Activated gamma-delta T cell treated with Interleukin-2 at 50 U/mL for 16 hours (primary cell): ENCODE data around the gene ALKAL2.

ENCODE experiments used
- DNase-seq: peaks from one replicate; pipeline ENCODE4 v3.0.0-alpha.2; 2020

ALKAL2 gene

DNA sequence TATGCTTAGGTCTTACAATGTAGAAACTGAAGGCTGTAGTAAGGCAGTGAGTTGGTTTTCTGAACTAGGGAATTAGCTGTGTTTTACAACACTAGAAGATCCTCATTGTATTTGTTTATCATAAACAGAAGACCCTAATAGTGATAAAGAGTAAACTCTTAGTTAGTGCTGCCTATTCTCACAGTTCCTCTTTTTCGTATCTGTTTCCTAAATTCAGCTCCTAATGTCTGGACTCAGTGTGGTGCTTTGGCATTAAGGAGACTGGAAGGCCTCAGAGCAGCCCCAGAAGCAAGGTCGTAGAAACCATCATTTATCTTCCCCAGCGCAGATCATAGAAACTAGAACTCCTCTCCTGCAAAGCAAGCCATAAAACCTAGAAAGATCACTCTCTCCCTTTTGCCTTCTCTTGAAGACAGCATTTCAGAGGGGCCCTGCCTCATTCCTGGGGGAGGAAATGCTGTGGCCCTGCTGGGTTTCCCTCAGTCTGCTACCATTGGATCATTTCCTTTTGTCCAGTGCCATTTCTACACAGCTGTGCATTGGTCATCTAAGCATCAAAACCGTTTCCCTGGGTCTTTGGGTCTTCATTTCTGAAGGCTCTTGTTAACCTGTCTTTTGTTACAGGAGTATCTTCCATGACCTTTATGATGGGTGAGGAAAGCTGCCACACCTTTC lies 18.4 kb downstream of the ALKAL2 start:
- no peak for DNase-seq

DNA sequence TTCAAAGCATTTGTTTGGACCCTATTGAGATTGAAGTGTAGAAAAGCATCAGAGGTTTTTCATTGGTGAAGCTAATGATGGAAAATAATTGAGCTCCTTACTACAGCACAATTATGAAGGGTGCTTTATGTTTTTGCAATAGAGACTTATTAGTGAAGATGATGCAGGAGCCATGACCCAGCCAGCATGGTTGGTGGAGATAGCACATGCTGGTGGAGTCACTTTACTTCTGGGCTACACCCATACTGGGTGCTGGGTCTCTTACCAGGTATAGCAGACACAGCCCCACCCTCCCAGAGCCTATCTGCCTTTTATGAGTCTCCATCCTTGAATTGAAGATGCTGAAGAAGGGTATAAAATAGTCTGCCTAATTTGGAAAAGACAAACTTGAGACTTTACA lies 19.6 kb downstream of the ALKAL2 start:
- no peak for DNase-seq

DNA sequence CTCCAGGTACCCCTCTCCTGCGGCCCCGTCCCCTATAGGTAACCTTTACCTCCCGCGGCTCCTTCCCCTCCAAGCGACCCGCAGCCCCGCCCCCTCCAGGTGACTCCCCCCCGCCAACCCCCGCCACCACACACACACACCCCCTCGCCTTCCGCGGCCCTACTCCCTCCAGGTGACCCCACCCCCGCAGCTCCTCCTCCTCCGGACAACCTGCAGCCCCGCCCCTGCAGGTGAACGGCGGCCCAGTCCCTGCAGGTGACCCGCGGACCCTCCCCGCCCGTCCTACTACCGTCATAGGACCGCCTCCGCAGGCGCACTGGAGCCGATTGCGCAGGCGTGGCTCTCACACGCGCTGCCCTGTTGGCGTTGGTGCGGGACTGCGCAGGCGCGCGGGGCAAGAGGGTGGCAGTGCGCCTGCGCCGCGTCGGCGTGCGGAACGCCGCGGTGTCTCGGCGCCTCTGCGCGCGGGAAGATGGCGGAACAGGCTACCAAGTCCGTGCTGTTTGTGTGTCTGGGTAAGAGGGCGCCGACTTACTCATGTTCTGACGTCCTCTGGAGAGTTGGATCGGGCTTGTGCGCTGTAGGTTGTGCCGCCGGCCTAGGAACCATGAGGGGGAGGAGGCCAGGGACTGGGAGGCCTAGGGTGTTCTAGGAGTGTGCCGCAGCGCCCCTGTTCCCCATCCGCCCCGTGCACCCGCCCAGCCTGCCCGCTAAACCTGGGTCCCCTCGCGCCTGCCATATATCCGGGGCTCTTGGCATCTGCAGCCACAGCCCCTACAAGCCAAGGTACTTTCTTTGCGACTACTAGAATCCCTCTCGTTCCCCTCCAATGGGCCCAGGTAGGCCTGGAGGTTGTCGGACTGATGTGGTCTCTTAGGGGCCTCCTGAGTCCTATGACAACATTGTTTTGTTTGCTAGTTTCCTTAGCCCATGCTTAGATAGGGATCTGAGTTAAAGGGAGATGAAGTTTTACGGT lies 23.1 kb downstream of the ALKAL2 start, which contains the start of gene ACP1:
ACP1 (plus strand) TSS at position 455 of the 976 bp plus-strand sequence; CDS start at position 473, 18 bp downstream.
- peak; percentile 93 for DNase-seq

DNA sequence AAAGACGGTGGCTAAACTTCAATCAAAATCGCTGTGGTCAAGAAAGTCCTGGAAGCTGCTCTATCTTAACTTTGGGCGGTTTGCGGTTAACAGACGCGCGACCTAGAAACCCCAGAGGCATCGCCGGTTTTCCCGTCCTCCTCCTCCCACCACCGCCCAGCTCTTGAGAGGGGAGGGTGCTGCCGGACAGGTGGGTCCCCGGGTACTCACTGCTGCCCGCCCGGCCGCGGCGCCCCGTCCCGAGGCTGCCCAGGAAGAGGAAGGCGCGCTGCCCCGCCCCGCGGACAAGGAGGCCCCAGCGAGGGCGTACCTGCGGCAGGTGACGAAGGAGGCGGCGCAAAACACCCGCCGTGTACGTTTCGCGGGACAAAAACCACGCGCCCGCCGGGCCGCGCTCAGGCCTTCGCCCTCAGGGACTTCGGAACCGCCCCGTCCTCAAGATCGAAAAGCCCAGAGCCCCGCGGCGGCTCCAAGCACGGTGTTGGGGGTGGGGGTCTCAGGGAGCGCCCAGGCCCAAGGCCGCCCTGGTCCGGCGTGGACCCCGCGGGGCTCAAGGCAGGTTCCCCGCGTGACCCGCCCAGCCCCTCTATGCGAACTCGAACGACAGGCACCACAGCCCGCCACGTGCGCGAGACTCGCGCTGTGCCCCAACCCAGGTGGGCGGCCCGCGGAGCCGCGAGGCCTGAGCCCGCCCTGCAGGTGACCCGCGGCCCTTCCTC lies 24.0 kb downstream of the ALKAL2 start, which contains the start of gene SH3YL1:
SH3YL1 (minus strand) TSS at position 259 of the 719 bp plus-strand sequence; CDS start at position 211, 48 bp downstream.
- DNase-seq: peak; percentile 42

DNA sequence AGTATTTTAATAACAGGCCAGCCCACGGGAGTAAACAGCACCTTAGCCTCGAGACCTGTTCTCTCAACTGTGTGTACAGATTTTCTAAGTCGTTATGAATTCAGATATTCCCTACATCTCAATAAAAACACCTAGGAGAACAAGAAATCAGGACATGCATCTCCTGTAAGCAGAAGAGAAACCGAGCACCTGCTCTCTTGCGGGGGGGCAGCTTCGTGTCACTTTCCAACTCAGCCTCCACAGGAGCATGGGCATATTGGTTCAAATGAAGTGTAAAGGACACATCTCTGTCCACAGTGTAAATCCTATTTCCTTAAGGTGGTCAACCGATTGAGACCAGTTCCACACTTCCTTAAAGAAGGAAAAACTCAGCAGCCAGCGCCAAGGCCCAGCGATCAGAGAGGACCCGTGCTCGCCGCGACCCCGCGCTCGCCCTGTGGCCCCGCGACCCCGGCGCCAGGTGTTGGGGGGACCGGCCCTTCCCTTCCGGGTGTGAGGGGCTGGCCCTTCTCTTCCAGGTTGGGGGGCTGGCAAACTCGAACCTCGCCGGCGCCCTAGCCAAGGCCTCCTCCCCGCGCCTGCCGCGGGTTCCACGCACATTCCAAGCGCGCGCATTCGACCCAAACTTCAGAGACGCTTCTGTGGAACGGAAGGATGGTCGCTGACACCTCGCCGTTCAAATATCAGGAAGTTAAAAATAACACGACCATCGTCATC lies 24.7 kb downstream of the ALKAL2 start:
- DNase-seq: no peak

DNA sequence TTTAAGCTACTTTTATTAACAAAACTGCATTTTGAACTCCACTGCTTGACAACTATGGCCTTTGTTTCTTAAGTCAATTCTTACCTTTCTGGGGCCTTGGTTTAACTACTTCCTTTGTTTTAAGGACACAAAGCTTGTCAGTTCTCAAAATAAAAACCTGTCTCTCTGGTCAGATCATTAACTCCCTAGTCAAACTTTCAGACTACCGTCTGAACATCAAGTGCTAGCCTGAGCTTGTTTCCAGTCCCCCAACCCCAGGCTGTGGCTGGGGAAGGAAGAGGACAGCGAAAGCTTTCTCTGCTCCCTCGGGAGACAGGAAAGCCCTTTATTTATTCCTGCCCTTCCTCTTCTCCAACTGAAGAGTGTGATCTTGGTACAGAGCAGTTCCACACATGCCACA lies 25.8 kb downstream of the ALKAL2 start:
- no peak for DNase-seq

DNA sequence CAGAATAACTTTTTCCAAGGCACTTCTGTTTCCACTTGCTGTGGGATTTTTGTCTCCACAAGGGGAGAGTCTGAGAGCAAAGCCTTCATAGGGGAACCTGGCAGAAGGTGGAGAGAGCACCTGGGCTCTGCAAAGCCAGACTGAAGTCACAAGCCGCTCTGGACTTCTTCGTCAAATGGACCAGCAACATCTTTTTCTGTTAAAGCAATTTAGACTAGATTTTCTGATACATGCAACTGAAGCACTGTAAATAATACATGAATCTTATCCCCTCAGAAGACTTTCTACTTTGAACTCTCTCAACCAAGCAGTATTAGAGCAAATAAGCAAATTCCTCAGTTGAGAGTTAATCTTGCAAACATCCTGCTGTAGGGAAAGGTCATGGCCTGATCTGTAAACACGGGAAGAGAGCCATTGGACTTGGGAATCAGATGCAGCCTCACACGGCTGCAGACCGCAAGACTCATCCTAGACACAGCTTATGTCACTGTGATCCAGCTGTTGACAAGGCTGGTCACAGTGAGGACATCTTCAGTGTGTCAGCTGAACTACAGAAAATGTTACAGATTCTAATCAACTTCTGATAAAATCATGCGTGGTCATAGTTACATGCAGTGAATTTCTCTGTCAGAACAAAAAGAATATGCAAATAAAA lies 27.3 kb downstream of the ALKAL2 start:
- DNase-seq: no peak

DNA sequence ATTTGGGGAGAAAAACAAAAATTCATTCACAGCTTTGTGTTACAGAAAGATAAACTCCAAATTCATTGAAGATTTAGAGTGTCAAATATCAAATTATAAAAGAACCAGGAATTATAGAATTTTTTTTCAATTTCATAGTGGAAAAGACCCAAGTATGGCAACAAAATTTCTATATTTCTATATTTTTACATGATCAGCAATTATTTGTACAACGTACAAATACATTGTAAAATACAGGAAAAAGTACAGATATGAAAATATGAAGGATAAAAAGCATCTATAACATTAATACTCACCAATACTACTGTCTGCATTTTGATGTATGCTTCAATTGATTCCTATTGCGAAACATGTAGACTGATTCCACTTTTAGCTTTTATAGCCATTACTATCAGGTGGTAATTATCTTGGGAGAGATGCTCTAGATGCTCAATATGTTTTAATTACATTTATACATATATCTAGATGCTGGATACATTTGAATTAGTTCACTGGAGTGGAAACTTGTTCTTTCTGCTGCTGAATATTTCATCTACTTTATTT lies 28.0 kb downstream of the ALKAL2 start:
- no peak for DNase-seq

DNA sequence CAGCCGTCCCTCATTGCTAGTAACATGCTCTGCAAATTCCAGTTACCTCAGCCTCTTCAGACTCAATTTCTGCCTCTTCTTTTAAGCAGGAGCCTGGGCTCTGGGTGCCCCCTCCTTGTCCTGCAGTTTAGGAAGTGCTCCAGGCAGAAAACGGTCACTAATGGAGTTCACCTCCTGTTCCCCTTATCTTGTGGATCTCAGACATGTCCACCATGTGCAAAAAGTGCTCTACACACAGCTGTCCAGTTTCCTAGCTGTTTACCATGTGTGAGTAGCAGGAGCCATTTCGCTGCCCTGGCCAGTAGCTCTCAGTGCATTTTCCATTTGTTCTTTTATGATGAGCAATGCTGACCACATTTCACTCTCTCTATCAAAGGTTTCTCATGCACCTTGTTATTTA lies 29.0 kb downstream of the ALKAL2 start:
- DNase-seq: no peak

DNA sequence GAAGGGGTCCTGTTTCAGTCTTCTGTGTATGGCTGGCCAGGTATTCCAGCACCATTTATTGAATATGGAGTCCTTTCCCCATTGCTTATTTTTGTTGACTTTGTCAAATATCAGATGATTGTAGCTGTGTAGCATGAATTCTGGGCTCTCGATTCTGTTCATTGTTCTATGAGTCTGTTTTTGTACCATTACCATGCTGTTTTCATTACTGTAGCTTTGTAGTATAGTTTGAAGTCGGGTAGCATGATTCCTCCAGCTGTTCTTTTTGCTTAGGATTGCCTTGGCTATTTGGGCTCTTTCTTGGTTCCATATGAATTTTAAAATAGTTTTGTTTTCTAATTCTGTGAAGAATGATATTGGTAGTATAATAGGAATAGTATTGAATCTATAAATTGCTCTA lies 30.0 kb downstream of the ALKAL2 start:
- no peak for DNase-seq

DNA sequence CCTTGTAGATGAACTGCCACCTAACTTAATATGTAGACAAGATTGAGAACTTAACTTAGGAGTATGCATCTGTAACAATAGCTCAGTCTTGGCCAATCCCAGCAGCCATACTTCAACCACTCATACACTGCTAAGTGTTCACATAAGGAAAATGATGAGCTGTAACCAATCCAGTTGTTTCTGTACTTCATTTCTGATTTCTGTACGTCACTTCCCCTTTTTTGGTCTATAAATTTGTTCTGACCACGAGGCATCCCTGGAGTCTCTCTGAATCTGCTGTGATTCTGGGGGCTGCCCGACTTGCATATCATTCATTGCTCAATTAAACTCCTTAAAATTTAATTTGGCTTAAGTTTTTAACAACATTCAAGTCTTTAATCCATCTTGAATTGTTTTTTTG lies 30.5 kb downstream of the ALKAL2 start:
- DNase-seq: no peak

DNA sequence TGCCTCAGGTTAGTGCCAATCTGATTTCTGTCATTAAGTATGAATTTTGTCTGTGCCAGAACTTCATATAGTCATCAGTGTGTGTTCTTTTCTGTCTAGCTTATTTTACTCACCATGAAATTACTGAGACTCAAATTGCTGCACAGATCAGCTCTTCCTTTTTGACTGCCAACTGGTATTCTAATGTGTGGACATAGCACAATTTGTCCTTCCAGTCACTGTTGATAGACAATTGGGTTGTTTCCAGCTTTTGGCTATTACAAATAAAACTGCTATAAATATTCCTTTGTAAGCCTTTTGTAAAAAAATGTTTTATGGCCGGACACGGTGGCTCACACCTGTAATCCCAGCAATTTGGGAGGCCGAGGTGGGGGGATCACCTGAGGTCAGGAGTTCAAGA lies 31.8 kb downstream of the ALKAL2 start:
- no peak for DNase-seq

DNA sequence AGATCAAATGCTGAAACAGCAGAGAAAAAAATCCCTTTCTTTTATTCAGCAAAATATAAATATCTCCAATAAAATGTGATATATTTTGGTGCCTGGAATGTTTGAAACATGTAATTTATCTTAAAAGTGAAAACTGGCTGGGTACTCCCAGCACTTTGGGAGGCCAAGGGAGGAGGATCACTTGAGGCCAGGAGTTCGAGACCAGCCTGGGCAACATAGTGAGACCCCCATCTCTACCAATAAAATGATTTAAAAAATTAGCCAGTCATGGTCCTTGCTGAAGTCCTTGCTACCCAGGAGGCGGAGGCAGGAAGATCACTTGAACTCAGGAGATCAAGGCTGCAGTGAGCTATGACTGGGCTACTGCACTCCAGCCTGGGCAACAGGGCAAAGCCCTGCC lies 32.7 kb downstream of the ALKAL2 start:
- DNase-seq: no peak

DNA sequence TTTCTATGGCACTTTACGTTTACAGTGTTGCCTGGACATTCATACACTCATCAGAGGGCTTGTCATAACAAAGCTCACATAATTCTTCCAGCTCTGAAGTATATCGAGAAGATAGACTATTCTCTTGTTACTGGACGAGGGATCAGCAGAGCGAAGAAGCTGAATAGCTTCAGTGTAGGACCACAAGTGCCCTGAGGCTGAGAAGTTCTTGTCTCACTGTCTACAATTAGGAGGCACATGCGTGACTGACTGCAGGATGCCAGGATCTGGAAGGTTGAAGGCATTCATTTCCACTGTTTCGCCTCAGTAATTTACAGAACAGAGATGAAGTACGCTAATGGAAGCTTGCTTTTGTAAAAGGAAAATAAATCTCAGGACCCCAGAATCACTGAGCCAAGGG lies 33.6 kb downstream of the ALKAL2 start:
- DNase-seq: no peak

DNA sequence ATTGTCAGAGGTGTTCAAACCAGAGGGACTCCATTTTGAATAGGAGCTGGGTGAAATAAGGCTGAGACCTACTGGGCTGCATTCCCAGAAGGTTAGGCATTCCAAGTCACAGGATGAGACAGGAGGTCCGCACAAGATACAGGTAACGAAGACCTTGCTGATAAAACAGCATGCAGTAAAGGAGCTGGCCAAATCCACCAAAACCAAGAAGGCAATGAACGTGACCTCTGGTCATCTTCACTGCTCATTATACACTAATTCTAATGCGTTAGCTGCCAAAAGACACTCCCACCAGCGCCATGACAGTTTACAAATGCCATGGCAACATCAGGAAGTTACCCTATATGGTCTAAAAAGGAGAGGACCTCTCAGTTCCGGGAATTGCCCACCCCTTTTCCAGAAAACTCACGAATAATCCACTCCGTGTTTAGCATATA lies 34.7 kb downstream of the ALKAL2 start:
- DNase-seq: no peak

DNA sequence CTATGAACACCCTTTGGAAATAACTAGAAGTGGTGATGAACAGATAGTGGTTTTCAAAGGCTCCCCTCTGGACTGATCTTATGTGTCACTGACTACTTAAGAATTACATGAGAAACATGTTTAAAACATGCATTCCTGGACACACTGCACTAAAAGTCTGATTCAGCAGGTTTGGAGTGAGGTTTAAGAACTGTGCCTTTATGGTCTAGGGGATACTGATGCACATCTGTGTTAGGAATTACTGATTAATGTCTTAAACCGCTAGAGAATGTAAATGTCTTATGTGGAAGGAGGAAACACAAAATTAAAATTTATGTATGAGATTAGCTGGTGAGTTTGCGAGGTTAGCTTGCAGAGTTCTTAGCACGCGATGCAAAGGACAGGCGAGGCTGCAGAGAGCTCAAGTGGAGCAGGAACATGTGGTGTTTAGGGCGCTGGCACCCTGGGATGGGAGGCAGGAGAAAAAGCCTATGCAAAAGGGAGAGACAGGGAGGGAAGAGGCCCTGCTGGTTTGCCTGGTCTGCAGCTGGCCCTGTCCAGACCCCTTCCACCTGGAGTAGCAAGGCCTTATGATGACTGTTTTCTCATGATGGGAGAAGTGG lies 35.8 kb downstream of the ALKAL2 start:
- DNase-seq: no peak

DNA sequence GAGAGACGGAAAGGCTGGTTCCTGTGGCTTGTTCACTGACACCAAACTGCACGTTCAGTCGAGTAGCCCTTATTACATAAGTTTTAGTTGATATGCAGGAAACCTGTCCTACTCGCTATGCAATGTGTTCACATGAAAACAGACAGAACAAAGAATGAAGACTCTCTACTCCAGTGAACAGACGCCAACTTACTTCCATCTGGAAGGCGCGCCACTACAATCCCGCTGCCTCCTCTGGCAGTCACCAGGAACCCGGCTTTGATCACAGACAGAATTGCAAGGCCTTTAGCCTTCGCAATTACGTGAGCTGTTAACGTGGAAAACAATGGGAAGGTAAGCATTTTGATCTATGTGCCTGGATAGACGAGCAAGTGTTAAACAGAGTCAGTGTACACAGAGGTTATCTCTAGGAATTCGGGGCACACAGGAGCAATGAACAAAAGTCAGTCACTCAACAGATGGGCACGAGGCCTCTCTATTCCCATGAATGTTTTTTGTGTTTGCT lies 38.3 kb downstream of the ALKAL2 start:
- DNase-seq: no peak

DNA sequence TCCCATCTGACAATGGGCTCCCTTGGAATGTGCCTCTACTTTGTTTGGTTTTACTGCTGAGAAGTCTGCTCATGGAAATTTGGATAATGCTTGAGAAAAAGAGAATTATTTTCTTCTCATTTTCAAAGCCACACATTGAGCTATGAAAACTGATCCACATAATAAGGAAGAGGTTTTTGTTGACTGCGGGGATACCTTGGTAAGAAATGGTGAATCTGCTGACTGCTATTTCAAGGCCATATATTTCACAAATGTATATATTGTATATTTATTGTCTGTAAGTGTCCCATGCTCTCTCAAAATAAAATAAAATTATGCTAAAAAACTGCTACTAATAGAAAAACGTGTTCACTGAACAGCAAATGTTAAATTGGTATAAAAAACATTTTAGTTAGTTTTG lies 39.2 kb downstream of the ALKAL2 start:
- DNase-seq: no peak

DNA sequence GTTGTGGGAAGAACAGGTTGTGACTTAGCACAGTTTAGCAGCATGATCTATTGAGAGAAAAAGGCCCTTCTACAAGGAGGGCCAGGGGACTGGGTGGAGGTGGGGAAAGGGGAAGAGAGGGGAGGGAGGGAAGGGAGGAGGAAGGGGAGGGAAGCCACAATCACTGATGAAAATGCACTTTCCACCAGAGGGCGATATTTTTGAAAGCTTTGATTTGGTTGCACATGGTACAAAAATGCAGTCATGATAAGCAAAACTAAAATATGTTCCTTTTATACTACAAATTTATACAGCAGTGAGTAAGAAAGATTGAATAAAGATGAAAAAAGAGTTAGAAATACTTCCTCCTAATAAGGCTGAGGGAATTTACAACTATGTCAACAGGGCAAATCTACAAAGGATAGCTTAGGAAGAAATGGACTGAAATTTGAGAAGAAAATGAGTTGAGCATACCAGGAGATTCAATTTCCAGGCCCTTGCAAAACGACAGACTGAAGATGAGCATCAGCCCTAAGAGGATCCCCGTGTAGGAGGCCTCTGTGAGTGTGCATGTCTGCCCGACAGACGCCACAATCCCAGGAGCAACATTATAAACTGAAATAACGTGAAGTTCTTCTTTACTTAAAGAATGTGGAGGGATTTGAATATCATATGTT lies 41.3 kb downstream of the ALKAL2 start:
- peak; percentile 14 for DNase-seq

DNA sequence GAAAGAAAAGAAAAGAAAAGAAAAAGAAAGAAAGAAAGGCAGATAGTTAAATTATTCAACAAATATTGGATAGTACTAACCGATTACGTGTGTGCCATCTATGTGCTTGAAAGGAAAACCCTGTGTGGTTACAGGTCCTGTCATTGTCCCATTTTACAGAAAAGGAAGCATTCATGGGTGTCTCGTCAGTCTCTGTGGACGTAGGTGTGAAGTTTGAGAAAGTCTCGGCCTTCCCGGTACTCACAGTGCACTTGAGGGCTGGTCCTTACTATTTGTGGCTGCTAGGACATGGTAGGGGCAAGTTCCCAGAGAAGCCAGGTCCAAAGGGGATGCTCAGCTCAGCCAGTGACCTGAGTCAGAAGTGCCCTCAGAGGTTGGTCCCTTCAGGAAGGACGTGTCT lies 43.3 kb downstream of the ALKAL2 start:
- DNase-seq: no peak

DNA sequence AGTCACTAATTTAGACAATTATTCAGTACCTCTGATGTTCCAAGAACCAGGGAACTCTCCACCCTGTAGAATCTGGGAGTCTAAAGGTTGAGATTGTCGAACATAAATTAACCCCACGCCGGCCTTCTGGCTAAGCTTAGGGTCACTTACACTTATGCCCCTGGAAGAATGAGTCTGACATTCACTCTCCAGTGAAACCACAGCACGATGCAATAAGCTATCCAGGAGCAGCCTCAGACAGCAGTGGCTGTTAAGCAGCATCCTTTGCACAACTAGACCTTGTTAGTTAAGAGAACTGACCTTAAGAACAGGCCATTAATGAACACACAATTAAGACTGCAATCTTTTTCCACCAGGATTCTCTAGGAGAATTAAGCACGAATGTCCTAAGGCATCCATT lies 49.0 kb downstream of the ALKAL2 start:
- DNase-seq: no peak
